ENCODE measurements around the gene DCHS2.
"Not testable (repeated sequence)": the region's sequence is repeated elsewhere in the genome, so short reads cannot be mapped to it uniquely, and the experiment has no call there.

DCHS2 gene

DNA sequence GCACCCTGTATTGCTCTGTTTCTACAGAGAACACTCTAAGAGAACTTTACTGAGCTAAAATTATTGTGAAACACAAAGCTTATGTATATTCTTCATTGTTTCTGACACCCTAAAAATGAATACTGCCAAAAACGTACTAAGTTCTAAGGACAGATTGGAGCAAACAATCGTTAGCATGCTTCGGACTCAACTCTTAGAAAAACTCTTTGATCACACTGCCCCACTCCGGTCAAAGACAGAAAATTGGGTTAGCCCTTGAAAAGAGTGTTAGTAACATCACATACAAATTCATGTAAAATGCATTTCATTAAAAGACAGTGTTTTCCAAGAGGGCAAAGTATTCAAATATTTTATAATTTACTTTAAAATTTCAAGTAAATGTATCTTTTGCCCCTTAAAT is 177.4 kb downstream of the DCHS2 start:
- peak; percentile 41 for DNase-seq

- peak; percentile 44 for DNase-seq
Observed at GRCh38 chr4:154313004-154313585, 178.5 kb downstream of the DCHS2 start.

DNA sequence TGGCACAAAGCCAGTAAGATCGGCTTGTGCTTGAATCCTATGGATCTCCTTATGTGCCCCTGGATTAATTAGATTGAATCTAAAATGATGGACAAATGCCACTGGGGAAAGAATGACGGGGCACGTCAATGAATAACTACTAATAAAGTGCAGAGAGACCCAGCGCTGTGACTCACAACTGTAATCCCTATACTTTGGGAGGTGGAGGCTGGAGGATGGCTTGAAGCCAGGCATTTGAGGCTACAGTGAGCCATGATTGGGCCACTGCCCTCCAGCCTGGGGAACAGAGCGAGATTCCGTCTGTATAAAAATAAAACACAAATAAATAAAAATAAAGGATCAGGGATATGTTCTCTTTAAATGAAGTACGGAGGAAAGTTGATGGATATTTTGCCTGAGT is 179.4 kb downstream of the DCHS2 start:
- DNase-seq, result no peak

DNA sequence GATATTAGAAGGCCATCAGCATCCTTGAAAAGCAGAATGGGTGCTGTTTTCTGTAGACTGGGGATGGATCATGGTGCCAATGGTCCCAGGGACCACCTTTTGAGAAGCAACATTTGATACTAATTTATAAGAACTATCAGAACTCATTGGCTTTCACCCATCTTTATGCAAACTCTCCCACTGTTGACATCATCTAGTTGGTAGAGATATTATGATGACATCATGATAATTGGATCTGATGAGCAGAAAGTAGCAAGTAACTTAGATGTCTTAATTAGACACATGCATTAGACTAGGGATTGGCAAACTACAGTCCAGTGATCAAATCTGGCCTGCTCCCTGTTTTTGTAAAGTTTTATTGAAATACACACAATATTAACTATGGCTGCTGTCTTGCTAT is 181.0 kb downstream of the DCHS2 start:
- no peak for DNase-seq

- no peak for DNase-seq
Observed at GRCh38 chr4:154308207-154308606, 183.4 kb downstream of the DCHS2 start.

DNA sequence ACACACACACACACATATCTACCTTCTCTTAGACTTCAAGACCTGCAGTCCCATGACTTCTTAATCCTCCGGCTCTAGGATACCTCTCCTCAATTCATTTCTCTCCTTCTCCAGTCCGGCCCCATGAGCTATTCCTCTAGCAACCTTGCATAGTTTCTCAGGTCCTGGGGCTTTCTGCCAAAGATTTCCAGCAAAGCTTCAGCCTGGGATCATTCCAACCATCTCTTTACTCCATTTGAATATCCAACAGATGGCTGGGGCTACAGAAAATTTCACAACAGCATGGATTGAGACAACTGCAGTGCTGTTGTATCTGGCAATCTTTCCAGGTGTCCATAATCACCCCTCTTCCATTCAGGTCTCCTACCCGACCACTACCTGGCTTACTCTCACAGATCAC is 184.1 kb downstream of the DCHS2 start:
- peak; percentile 31 for DNase-seq

GRCh38 chr4:154305616-154306015 is 186.0 kb downstream of the DCHS2 start:
- DNase-seq, result peak; percentile 38

- DNase-seq, result no peak
Observed at GRCh38 chr4:154304679-154305078, 186.9 kb downstream of the DCHS2 start.

DNA sequence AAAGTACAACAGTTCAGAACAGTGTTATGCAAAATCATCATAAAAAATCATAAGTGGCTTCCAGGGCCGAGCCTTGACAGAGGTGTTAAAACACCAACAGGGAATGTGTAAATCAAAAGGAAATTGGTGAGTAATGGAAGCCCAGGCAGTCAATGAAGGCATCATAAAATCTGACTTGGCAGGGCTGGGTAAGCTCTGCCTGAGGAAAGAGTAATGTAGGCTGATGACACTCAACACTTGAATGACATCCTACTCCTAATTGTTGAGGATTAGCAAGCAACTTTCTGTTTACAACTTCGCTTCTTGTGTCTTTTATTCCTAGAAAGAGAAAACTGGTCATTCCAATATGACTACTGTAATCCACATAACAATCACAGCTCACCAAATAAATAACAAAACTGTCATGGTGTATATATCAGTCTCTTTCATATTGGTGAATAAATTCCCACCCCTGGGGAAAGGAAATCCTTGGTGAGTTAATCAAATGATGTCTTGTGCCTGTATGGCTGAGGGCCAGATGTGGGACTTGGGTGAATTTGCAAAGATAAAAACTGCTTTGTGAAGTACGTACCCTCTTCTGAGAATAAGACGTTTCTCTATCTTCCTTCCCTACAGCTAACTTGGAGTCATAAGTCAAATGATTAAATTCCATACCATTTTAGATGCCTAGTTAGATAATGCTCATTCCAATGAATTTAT is 196.8 kb downstream of the DCHS2 start:
- no peak for DNase-seq

DNA sequence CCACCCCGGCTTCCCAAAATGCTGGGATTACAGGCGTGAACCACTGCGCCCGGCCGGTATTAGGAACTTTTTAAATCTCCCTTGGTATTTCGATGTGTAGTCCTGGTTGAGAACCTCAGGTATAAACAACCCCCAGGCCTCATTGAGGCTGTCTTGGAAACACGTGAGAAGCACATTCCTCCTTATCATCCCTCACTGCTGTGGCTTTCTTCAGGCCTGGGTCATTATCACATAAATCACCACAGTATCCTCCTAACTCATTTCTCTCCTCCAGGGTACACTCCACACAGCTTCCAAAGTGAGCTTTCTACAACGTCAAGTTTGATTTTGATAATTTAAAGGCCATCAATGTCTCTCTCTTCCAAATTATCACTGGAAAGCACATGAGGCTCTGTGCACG is 198.2 kb downstream of the DCHS2 start:
- no peak for DNase-seq

DNA sequence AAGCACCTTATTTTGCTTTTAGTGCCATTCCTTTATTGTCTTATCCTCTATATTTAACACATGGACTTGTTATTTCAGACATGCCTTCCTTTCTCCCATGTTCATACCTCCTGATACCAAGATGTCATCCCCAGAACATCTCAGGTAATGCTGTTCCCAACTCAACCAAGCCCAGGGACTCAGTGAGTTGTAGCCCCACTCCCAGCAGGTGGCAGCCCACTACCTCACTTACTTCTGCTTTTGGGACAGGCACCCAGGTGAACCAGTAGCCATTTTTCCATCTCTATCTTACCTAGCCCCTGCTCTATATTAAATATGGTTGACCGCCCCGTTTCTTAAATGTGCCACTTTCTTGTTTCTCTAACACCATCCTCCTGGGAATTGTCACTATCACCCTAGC is 199.0 kb downstream of the DCHS2 start:
- DNase-seq, result no peak

DNA sequence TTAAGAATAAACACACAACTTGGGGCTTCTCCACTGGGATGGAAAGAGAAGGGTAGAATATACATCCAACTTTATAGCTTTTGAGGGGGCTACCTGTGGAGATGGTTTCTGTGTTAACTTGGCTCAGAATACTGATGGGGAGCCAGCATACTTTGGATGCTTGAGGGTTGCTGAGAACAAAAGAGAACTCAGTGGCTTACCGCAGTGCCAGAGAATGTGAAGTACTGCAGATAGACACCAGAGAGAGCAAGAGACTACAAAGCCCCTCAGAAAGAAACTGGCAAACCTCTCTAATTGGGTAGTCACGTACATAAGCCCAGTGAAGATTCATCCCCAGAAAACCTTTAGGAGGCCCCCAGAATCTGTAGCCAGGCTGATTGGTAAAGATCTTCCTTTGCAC is 214.4 kb downstream of the DCHS2 start:
- DNase-seq, result no peak

DNA sequence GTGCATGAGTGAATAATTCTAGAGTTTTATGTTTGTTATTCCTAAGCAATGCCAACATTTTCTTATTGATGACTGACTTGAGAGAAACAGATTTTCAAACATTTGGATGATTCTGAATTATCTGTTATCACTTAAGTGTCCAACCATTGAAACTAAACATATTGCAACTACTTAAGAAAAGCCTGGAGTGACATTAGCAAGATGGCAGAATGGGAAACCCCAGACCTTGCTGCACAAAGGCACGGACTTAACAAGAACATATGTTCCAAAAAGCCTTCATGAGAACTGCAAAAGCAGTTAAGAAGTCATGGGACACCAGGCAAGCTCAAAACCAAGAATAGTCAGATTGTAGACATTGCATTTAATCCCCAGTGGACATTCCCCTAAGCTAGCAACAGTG is 215.1 kb downstream of the DCHS2 start:
- DNase-seq, result no peak

- no peak for DNase-seq
Observed at GRCh38 chr4:154254999-154255398, 236.6 kb downstream of the DCHS2 start.

DNA sequence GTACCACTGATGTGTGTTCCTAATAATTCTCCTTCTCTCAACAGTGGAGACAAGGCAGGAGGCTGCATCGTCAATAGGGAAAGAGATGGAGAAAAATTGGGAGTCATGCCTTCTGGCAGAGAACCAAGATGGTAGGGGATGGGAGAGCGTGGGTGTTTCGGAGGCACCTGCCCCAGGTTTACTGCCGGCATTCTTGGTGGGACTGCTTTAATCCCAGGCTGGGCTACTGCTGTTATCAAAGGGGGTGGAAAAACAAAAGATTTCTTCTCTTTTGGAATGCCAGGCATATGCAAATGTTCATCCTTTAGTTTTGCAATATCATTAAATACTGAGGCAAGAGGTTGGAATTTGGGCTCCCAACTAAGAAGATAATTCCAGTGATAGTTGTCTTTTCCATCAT is 257.0 kb downstream of the DCHS2 start:
- no peak for DNase-seq

DNA sequence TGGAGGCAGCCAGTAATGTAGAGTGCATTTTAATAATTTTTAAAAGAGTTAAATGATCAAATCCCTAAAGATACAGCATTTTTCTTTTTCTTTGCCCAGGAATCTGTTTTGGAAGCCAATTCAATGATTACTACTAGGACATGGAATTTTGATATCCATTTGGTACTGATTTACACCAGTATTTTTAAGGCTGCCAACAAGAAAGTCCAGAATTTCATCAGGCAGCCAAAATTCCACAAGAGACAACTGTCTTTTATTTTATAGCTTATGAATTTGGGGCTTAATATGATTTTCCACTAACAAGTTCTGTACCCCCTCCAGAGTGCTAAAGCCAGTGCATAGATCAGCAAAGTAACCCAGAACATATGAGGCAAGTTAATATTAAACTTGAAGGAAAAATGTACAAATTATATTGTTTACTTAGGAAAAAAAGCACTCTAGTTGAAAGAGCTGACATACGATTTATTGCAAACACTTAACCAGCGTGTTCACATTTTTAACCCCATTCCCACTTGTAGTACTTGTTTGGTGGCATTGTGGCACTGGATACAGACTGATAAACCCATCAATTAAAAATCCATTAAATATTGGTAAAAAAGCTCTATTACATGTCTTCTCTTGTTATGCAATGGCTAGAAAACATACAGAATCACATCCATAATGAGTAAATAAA is 259.7 kb downstream of the DCHS2 start:
- DNase-seq, result peak; percentile 52

GRCh38 chr4:154230723-154231122 is 260.9 kb downstream of the DCHS2 start:
- DNase-seq, result no peak

- DNase-seq, result peak; percentile 10
Observed at GRCh38 chr4:154230091-154230490, 261.5 kb downstream of the DCHS2 start.

GRCh38 chr4:154222875-154223274 is 268.7 kb downstream of the DCHS2 start:
- no peak for DNase-seq

- DNase-seq, result no peak
Observed at GRCh38 chr4:154218051-154218450, 273.5 kb downstream of the DCHS2 start.

- DNase-seq, result not testable (repeated sequence)
Observed at GRCh38 chr4:154217384-154217783, 274.2 kb downstream of the DCHS2 start.

- no peak for DNase-seq
Observed at GRCh38 chr4:154211506-154211905, 280.1 kb downstream of the DCHS2 start.

DNA sequence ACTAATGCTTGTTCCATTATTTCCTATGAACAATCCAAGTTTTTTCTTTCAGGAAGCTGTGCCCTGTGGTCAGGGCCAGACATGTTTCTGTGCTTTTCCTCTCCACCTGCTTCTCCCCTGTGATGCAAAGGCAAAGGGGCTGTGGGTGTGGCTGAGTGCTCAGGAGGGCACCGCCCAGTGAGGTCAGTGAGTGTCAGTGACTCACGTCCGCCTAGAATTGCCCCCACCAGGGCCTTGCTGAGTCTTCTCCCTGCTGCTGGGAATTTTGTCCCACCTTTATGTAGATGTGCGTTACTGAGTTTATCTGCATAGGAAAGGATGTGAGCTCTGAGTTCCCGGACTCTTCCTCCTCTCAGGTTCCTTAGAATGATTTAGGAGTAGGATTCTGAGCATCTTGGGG is 283.2 kb downstream of the DCHS2 start:
- DNase-seq, result no peak

DNA sequence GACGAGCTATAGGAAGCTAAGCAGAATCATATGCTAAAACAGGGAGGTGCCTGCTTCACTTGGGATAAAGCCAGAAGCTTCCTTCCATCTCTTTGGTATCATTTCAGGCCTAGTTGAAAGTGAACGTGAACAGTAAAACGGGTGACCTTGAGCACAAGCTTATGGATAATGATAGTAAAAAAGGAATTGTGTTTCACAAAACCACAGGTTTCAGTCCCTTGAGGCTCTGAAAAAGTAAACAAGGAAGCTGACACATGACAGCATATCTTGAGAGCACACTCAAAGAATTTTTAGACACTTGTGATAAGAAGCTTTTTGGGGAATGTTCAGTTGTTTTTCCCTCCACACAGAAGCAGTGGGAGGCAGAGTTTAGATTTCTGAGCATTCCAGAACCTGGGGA is 286.1 kb downstream of the DCHS2 start:
- DNase-seq, result peak; percentile 26
